HS-5 (cell line): ENCODE data around the gene OR2T27.
"Not testable (repeated sequence)": the region's sequence is repeated elsewhere in the genome, so short reads cannot be mapped to it uniquely, and the experiment has no call there.

ENCODE experiments used
- DNase-seq: peaks from one replicate; pipeline ENCODE4 v3.0.0-alpha.2; 2012; ENCODE audit warnings: low read depth

OR2T27 gene

GRCh38 chr1:248640906-248641305 is 14.4 kb downstream of the OR2T27 start:
- DNase-seq: not testable (repeated sequence)

DNA sequence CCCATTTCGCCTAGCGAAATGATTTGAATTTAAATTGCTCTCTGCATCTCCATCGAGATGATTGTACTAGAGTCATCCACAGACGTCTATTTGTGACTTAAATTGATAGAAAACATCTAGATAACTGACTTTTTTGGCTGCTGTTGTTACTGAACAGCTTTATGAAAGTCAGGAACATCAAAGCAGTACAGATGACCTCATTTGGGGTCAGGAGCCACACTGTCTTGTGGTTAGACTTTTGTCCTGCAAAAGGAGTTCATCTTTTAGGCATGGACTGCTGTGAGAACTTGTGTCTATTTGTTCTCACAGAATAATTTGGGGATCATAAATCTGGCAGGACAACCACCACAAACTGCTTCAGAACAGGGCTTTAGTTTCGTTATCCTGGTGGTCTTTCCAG is 15.7 kb downstream of the OR2T27 start:
- not testable (repeated sequence) for DNase-seq

- not testable (repeated sequence) for DNase-seq
Observed at GRCh38 chr1:248636612-248637011, 18.7 kb downstream of the OR2T27 start.

DNA sequence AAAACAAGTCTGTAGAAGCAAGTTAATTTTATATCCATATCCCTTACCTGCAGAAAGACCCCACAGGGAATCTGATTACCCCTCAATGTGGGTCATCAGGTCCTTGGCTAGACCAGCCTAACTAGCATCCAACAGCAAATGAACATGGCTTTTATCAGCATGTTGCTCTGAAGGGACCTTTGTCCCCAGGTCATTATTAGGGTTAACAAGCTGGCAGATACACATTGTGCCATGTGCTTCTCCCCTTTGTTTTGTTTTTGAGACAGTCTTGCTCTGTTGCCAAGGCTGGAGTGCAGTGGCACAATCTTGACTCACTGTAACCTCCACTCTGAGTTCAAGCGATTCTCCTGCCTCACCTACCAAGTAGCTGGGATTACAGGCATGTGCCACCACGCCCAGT is 20.3 kb downstream of the OR2T27 start, which contains the start of gene OR2T11:
Gene OR2T11 (minus strand): TSS at position 101 of the 400 bp plus-strand sequence. CDS start 7,963 bp downstream, outside the sequence.
- DNase-seq: not testable (repeated sequence)

DNA sequence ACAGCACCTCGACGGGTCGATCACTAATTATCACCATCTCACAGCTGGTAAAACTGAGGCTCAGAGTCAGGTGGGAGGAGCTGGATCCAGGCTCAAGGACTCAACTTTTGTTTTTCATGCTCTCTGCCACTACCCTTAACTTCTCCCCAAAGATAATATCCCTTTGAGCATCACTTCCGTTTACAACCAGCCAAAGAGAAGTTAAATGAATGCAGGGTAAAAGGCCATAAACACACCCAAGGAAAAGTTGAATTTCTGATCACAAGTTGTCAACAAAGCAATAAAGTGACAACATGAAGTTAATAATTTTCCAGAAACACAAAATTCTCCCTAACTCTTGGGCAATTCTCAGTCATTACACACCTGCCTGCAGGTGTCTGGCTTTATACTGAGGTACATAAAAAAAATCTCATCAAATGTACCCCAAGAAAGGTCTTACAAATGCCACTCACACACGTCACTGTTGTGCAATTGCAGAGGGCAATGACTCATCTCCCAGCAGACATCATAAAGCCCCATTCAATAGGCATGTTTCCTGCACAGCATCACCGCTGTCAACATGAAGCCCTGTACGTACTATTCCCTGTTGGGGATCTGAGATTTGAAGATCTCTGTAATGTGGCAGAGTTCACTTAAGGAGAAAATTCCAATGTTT is 23.8 kb downstream of the OR2T27 start:
- DNase-seq: no peak

DNA sequence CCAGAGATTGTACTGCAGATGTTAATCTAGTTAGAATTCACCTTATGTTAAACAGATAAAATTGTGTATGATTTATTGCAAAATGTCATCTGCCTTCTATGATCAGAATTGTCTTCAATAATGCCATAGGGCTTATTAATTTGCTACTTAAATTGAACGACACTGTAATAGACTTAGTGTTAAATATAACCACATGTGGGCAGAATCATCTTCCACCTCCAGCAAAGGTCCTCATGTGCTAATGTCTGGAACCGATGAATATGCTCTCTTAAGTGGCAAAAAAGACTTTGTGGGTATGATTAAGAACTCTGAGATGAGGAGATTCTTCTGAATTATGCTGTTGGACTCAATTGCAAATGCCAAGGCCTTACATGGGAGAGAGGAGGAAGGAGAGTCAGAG is 24.8 kb downstream of the OR2T27 start:
- DNase-seq: no peak

DNA sequence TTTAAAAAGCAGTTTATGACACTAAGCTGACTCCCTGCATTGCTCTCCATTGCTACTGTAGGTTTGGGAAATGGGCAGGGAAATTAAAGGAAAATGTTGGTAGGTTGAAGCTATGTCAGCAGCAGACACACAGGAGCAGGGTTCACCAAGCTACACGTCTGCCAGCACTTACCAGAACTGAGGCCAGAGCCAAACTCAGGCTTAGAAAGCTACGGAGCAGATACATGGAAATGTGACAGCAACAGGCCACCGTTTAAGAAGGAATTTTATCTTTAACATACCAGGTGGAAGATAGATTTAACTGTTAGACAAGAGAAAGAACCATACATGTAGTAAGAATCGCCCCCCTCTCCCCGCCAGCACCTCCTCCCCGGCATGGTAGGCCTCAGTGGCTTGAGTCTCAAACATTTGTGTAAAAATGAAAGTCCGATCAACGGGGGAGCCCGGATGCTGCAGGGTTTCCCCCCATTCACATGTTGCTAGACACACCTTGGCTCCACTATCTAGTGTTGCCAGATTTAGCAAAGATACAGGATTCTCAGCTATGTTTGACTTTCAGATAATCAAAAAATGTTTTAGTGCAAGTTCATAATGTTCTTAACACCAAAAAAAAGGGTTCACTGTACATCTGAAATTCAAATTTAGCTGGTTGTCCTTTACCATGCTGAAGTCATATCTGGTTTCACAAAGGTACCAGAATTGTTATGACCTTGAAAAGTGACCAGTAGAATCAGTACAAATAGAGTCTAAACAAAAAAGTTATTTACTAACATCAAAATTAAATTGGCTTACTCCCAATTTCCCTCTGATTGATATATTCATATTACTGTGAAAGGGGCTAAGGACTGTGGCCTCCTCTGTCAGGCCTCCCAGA is 27.1 kb downstream of the OR2T27 start:
- no peak for DNase-seq

DNA sequence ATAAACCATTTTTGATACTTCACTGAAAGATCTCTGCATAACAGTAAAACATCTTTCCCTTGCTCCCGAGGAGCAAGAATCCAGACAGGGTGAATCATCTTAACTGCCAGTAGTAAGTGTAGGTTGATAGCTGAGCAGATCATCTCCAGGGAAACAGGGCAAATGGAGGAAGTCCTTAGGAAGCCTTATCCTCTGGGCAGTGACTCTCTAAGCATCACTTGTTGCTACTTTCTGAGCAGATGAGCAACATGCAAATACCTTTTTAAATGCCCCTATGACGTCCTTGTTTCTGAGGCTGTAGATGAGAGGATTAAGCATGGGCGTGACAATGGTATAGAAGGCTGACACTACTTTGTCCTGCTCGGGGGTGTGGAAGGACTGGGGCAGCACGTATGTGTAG is 29.4 kb downstream of the OR2T27 start:
- no peak for DNase-seq

DNA sequence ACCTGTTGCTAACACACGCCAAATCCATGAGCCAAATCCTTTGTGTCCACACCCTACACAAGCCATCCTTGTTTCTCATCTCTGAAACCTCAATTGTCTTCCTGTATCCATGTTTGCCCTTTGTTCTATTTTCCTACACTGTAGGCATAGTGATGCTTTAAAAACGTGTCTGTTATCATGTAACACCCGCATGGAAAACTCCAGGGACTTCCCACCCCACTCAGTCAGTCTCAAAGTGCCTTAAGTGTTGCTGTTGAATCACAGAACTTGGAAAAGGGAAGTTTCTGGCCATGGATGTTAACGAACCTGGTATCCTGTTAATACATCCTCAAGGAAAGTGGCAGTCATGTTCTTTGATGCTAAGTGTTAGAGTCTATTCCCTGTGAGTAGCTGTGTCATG is 30.2 kb downstream of the OR2T27 start:
- DNase-seq: no peak

- no peak for DNase-seq
Observed at GRCh38 chr1:248622570-248623001, 32.7 kb downstream of the OR2T27 start.

- DNase-seq: no peak
Observed at GRCh38 chr1:248621770-248622169, 33.6 kb downstream of the OR2T27 start.

DNA sequence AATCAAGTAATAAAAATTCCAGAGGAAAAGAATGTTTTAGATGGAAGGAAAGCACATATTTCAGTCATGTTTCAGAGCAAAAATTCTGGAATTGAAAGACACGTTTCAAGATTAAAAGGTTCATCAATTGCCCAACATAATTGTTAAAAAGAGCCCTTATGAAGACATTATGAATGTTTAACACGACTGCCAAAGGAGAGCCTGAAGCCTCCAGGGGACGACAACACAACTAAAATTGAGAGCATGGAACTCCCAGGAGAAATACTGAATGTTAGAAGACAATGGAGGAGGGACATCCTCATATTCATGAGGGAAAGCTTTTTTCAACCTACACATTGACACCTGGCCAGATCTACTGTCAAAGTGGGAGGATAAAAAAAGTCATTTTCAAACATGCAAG is 36.5 kb downstream of the OR2T27 start:
- DNase-seq: no peak

DNA sequence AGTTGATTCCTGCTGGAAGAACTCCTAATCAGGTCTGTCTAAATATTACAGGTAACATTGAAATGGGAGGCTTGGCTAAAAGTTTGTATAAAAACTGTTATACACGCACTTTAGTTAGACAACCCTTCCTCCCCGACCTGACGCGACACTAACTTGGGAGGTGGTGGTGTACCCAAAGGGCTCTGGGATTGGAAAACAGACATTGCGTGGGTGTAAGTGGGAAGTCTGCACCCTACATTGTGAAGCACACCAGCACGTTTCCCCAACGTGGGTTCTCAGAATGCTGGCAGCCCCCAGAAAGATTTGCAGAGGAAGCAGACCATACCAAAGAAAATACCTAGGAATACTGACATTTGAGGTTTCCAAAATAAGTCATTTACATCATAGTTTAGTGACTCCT is 37.2 kb downstream of the OR2T27 start:
- no peak for DNase-seq

DNA sequence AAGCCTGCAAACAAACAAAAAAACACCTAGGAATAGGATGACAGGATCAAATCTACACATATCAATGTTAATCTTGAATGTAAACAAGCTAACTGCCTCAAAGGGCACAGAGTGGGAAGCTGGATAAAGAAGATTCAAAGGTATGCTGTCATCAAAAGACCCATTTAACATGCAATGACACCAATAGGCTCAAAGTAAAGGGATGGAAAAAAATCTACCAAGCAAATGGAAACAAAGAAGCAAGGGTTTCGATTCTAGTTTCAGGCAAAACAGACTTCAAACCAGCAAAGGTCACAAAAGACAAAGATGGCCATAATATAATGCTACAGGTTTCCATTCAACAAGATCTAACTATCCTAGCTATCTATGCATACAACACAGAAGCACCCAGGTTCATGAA is 41.6 kb downstream of the OR2T27 start:
- DNase-seq: no peak

DNA sequence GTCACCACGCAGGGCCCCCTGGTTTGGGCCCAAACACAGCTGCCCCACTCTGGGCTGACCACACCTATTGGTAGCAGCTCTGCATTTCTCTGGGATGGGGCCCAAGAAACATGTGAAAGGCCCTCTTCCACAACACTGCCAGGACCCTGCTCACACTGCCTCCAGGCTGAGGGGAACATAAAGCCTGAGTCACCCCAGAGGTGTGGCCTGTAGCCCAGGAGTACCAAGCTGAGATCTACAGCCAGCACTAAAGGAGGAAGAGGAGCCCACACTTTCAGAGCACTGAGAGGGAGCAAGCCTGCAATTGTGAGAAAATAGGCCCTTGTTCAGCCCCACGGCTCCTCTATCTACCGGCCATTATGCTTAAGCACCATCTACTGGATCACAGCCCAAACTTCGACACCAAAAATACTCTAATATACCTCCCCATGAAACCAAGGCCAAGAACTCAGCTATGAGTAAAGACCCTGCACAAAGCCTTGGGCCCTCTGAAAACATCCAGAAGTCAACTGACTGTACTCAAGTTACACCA is 43.4 kb downstream of the OR2T27 start:
- no peak for DNase-seq

- no peak for DNase-seq
Observed at GRCh38 chr1:248610301-248610700, 45.0 kb downstream of the OR2T27 start.
